K562 (cell line): ENCODE results near the gene LY6G5B. TPM values are rescaled to one million over a fixed set of nuclear protein-coding genes. Genes with fewer than 3 reads are reported as not detected.
A peak's percentile ranks its signal among the peaks of the same experiment; 100 is the strongest.

Source experiments
- ATF6 ChIP-seq: sonication (generic); formaldehyde crosslinking; IDR thresholded peaks from 2 replicates; pipeline ENCODE4 v1.4.0; 2020; ENCODE audit warnings: mild to moderate bottlenecking, missing genetic modification reagents
- CXXC5 ChIP-seq: fragments of 250-450 bp; sonication (Bioruptor Pico); IDR thresholded peaks from 2 replicates; pipeline ENCODE4 v1.8.0; 2022; ENCODE audit warnings: inconsistent platforms, mild to moderate bottlenecking, moderate library complexity
- EHMT2 ChIP-seq: fragments of 450-650 bp; IDR thresholded peaks from 2 replicates; pipeline ENCODE4 v1.6.1; 2018; ENCODE audit warnings: antibody characterized with exemption
- ERF ChIP-seq: fragments of 450-650 bp; formaldehyde crosslinking; IDR thresholded peaks from 2 replicates; pipeline ENCODE4 v1.4.0; 2020; ENCODE audit warnings: mild to moderate bottlenecking, mixed read lengths
- FOXP4 ChIP-seq: sonication (generic); formaldehyde crosslinking; IDR thresholded peaks from 2 replicates; pipeline ENCODE4 v1.8.0; 2022; ENCODE audit warnings: mild to moderate bottlenecking, missing genetic modification reagents, borderline replicate concordance
- HDAC2 ChIP-seq: fragments of 450-650 bp; IDR thresholded peaks from 2 replicates; pipeline ENCODE4 v1.6.1; 2016; ENCODE audit warnings: mild to moderate bottlenecking
- KAT2B ChIP-seq: IDR thresholded peaks from one replicate; pipeline ENCODE4 v1.6.1; 2012; ENCODE audit warnings: low read depth, mild to moderate bottlenecking, control low read depth, inconsistent platforms, low read length, moderate library complexity
- NBN ChIP-seq: fragments of 450-650 bp; IDR thresholded peaks from 2 replicates; pipeline ENCODE4 v1.6.1; 2016; ENCODE audit warnings: low read depth, mild to moderate bottlenecking
- NFIX ChIP-seq: fragments of 250-450 bp; sonication (Bioruptor Pico); IDR thresholded peaks from 2 replicates; pipeline ENCODE4 v1.4.0; 2020; ENCODE audit warnings: low read depth, mild to moderate bottlenecking, moderate library complexity
- PREB ChIP-seq: sonication (generic); formaldehyde crosslinking; IDR thresholded peaks from 2 replicates; pipeline ENCODE4 v1.8.1; 2023; ENCODE audit warnings: mild to moderate bottlenecking, missing genetic modification reagents
- PURB ChIP-seq: sonication (generic); formaldehyde crosslinking; IDR thresholded peaks from 2 replicates; pipeline ENCODE4 v1.9.0; 2021; ENCODE audit warnings: low read depth, mild to moderate bottlenecking, missing genetic modification reagents
- RFX5 ChIP-seq: IDR thresholded peaks from 2 replicates; pipeline ENCODE4 v1.6.1; 2011; ENCODE audit warnings: low read depth, mild to moderate bottlenecking, improper control_type of control experiment, low read length
- SRSF9 ChIP-seq: fragments of 200-400 bp; formaldehyde crosslinking; IDR thresholded peaks from 2 replicates; pipeline ENCODE4 v1.6.1; 2017; ENCODE audit warnings: low read depth, low read length, borderline replicate concordance
- STAT6 ChIP-seq: sonication (generic); formaldehyde crosslinking; IDR thresholded peaks from 2 replicates; pipeline ENCODE4 v1.8.1; 2023; ENCODE audit warnings: mild to moderate bottlenecking, missing genetic modification reagents
- ZNF12 ChIP-seq: sonication (generic); formaldehyde crosslinking; IDR thresholded peaks from 2 replicates; pipeline ENCODE4 v1.4.0; 2020; ENCODE audit warnings: mild to moderate bottlenecking, missing genetic modification reagents
- ZNF280A ChIP-seq: fragments of 450-650 bp; IDR thresholded peaks from 2 replicates; pipeline ENCODE4 v1.6.1; 2018; ENCODE audit warnings: mild to moderate bottlenecking, low read depth; ENCODE audit not compliant: partially characterized antibody
- ZNF282 ChIP-seq: sonication (generic); formaldehyde crosslinking; IDR thresholded peaks from 2 replicates; pipeline ENCODE4 v1.8.1; 2023; ENCODE audit warnings: missing genetic modification reagents
- ZNF740 ChIP-seq, 3 experiments: fragments of 200-800 bp in 1 of 3; sonication (Bioruptor generic) in 1 of 3; sonication (generic) in 1 of 3; formaldehyde crosslinking in 1 of 3; IDR thresholded peaks; 2 replicates each; pipeline versions ENCODE4 v1.6.1 to v1.8.0; 2016 to 2022; ENCODE audit warnings: mild to moderate bottlenecking in 2 of 3, missing compliant biosample characterization in 2 of 3, missing genetic modification characterization in 2 of 3, missing genetic modification reagents in 1 of 3
- polyA plus RNA-seq, 8 experiments: library from polyadenylated mRNA; depleted of rRNA in 4 of 8; stranded (reverse) in 5 of 8; unstranded in 3 of 8; fragments of >200 nt; fragmentation: Nextera tagmentation in 2 of 8; fragmentation: Illumina TruSeq in 1 of 8; extraction: Ambion mirVana in 2 of 8; extraction: Trizol in 1 of 8; gene quantifications; 2 replicates each; pipeline versions ENCODE4 v1.2.1 to v1.2.3, GENCODE V29; 2011 to 2014; ENCODE audit warnings: inconsistent platforms in 1 of 8, missing spikeins in 1 of 8
- total RNA-seq, 7 experiments: library from RNA; depleted of rRNA in 6 of 7; stranded (reverse); fragments of >200 nt in 6 of 7; fragmentation: Illumina TruSeq in 2 of 7; extraction: Trizol in 2 of 7; gene quantifications; 2 replicates each; pipeline versions ENCODE4 v1.2.1 to v1.2.3, GENCODE V29; 2011 to 2021; ENCODE audit warnings: low replicate concordance in 1 of 7

LY6G5B gene
- total and polyA plus RNA-seq, 9 of the 15 experiments (the other 6 are each of a cell fraction or from before 2014, with no cell fraction given) = 6.0 to 27.0 (median 7.5) TPM

GRCh38 chr6:31676904-31677303, 7.1 kb downstream of the LY6G5B start (continued):
- TF ChIP-seq STAT6 (CRISPR knock-in tag) (no peak), NFIX (CRISPR knock-in tag) (no peak), CXXC5 (no peak), RFX5 (no peak), ERF (CRISPR knock-in tag) (peak; percentile 52; the same call in 1 of the 2 replicates), ZNF282 (CRISPR knock-in tag) (no peak), ZNF740 (CRISPR knock-in tag; IDR thresholded peaks at IDR 0.05) (no peak), ZNF740 (tag; IDR thresholded peaks at IDR 0.05) (no peak), EHMT2 (no peak), FOXP4 (CRISPR knock-in tag) (no peak), KAT2B (no peak), HDAC2 (no peak), ZNF12 (CRISPR knock-in tag) (no peak), NBN (0 out of 2 replicates have a peak, but pooled peaks have one; percentile 62), ZNF280A (no peak), SRSF9 (no peak), PREB (CRISPR knock-in tag) (no peak), PURB (CRISPR knock-in tag) (no peak), ATF6 (CRISPR knock-in tag) (0 out of 2 replicates have a peak, but pooled peaks have one; percentile 9)
